PC-9 (cell line): ENCODE results near the gene EIF5B. TPM values are rescaled to one million over a fixed set of nuclear protein-coding genes. Genes with fewer than 3 reads are reported as not detected.
"Not testable (repeated sequence)": the region's sequence is repeated elsewhere in the genome, so short reads cannot be mapped to it uniquely, and the experiment has no call there.

Source experiments
- BruUV-seq: library from RNA; stranded (reverse); fragments of 400-500 nt; replicated peaks from 2 replicates; lab custom pipeline; 2021; lab: Mats Ljungman, UMichigan
- CTCF ChIA-PET: fragments of 300-600 bp; sonication (Branson Sonifier 250); formaldehyde crosslinking; loops from one replicate; lab custom pipeline; 2022; ENCODE audit warnings: antibody characterized with exemption; lab: Charles Lee
- POLR2A ChIA-PET: fragments of 300-600 bp; sonication (Branson Sonifier 250); formaldehyde crosslinking; loops from one replicate; lab custom pipeline; 2022; ENCODE audit warnings: antibody characterized with exemption; ENCODE audit not compliant: unreplicated experiment; lab: Charles Lee
- DNase-seq, 2 experiments: peaks; one replicate each; pipeline versions ENCODE4 v3.0.0 to v3.0.0-alpha.2; 2015 to 2022; ENCODE audit warnings: mixed read lengths in 1 of 2
- H2AFZ ChIP-seq: fragments of 200-600 bp; sonication (generic); 2 replicates; pipeline ENCODE4 v1.8.1; 2017; ENCODE audit warnings: antibody characterized with exemption
- H3F3A ChIP-seq: fragments of 200-600 bp; sonication (generic); 2 replicates; pipeline ENCODE4 v1.8.1; 2017; ENCODE audit warnings: antibody characterized with exemption, mild to moderate bottlenecking, low read depth; ENCODE audit not compliant: insufficient read depth
- H3K27ac ChIP-seq: fragments of 200-600 bp; sonication (generic); 2 replicates; pipeline ENCODE4 v1.6.1; 2016; ENCODE audit warnings: mixed run types
- H3K27me3 ChIP-seq: fragments of 200-600 bp; sonication (generic); 2 replicates; pipeline ENCODE4 v1.6.1; 2016; ENCODE audit warnings: low read depth, mixed run types; ENCODE audit not compliant: insufficient read depth
- H3K36me3 ChIP-seq: fragments of 200-600 bp; sonication (generic); 2 replicates; pipeline ENCODE4 v1.6.1; 2016; ENCODE audit warnings: low read depth, mixed run types
- H3K4me1 ChIP-seq: fragments of 200-600 bp; sonication (generic); replicated peaks from 2 replicates; pipeline ENCODE4 v1.6.1; 2016; ENCODE audit warnings: mixed run types; ENCODE audit not compliant: insufficient read depth
- H3K4me2 ChIP-seq: fragments of 200-600 bp; sonication (generic); 2 replicates; pipeline ENCODE4 v1.6.1; 2017; ENCODE audit warnings: mixed run types
- H3K4me3 ChIP-seq: fragments of 200-600 bp; sonication (generic); 2 replicates; pipeline ENCODE4 v1.6.1; 2016; ENCODE audit warnings: mixed run types
- H3K79me2 ChIP-seq: fragments of 200-600 bp; sonication (generic); 2 replicates; pipeline ENCODE4 v1.6.1; 2017; ENCODE audit warnings: low read depth, mixed run types
- H3K9me2 ChIP-seq: fragments of 200-600 bp; sonication (generic); 2 replicates; pipeline ENCODE4 v1.8.1; 2017; ENCODE audit warnings: mild to moderate bottlenecking; ENCODE audit not compliant: insufficient read depth
- H3K9me3 ChIP-seq: fragments of 200-600 bp; sonication (generic); 2 replicates; pipeline ENCODE4 v1.8.1; 2016; ENCODE audit warnings: low read depth; ENCODE audit not compliant: insufficient read depth
- H4K20me1 ChIP-seq: fragments of 200-600 bp; sonication (generic); 2 replicates; pipeline ENCODE4 v1.8.1; 2017; ENCODE audit not compliant: insufficient read depth
- CTCF ChIP-seq: fragments of 200-600 bp; sonication (generic); conservative IDR thresholded peaks from 2 replicates; pipeline ENCODE4 v1.6.1; 2017; ENCODE audit warnings: mixed run types, antibody characterized with exemption, mild to moderate bottlenecking, moderate library complexity
- EZH2 ChIP-seq: fragments of 200-600 bp; sonication (generic); IDR thresholded peaks from 2 replicates; pipeline ENCODE4 v1.8.0; 2017; ENCODE audit warnings: antibody characterized with exemption, low read depth
- intact Hi-C: fragments of 100-400 bp; cut with micrococcal nuclease; formaldehyde crosslinking; loops from one replicate; pipeline ENCODE4 v1.10.0; 2022; ENCODE audit not compliant: unreplicated experiment
- total RNA-seq: library from RNA; stranded (reverse); gene quantifications from 2 replicates; pipeline ENCODE4 v1.2.3, GENCODE V29; 2021

The EIF5B gene
- total RNA-seq, 1 experiment from 2014 or later = 56.7 TPM

GRCh38 chr2:99299580-99299979, 37.6 kb upstream of the EIF5B start:
- H3K27me3 ChIP-seq = no peaks in the 10 kb centered on the region
- H3K9me2 ChIP-seq = no peaks in the 10 kb centered on the region
- ChIA-PET CTCF (no interaction called here), POLR2A (no interaction called here)
- H3K9me3 ChIP-seq = no peaks in the 10 kb centered on the region
- no peak overlapping the region for H3K4me3 ChIP-seq
- no peaks in the 10 kb centered on the region for H3F3A ChIP-seq
- no TSS peak for BruUV-seq
- intact Hi-C loops = no loop called here
- H3K4me2 ChIP-seq = no peak overlapping the region
- H3K27ac ChIP-seq = no peak overlapping the region
- no peak overlapping the region for H2AFZ ChIP-seq
- no peaks in the 10 kb centered on the region for H3K36me3 ChIP-seq
- H3K4me1 ChIP-seq = no peaks in the 10 kb centered on the region
- H3K79me2 ChIP-seq = no peaks in the 10 kb centered on the region
- TF ChIP-seq EZH2 (no peak), CTCF (no peak)
- DNase-seq = no peak
- no peaks in the 10 kb centered on the region; the same call in 1 of the 2 replicates for H4K20me1 ChIP-seq

- H3K79me2 ChIP-seq, BruUV-seq, H3K27me3 ChIP-seq, CTCF ChIA-PET, DNase-seq, H3K4me1 ChIP-seq, H3K27ac ChIP-seq, H4K20me1 ChIP-seq, H3K4me3 ChIP-seq, H3K36me3 ChIP-seq, H3F3A ChIP-seq, H3K9me3 ChIP-seq, H3K9me2 ChIP-seq, H2AFZ ChIP-seq, intact Hi-C loops, POLR2A ChIA-PET, H3K4me2 ChIP-seq: not testable (repeated sequence)
Measured at GRCh38 chr2:99301097-99301496, 36.1 kb upstream of the EIF5B start, which contains the start of gene LYG1. LYG1 (minus strand) TSS chr2:99301197; CDS start chr2:99295670, 5,527 bp downstream.

- BruUV-seq = no TSS peak
- Histone ChIP-seq H3K4me3 (no peak overlapping the region), H3K9me2 (no peaks in the 10 kb centered on the region), H4K20me1 (peaks cover 8% of the 10 kb centered on the region), H3F3A (no peaks in the 10 kb centered on the region; the same call in 1 of the 2 replicates), H3K27me3 (no peaks in the 10 kb centered on the region), H3K4me1 (no peaks in the 10 kb centered on the region), H3K27ac (no peak overlapping the region), H3K79me2 (no peaks in the 10 kb centered on the region), H2AFZ (no peak overlapping the region), H3K4me2 (no peak overlapping the region), H3K36me3 (peaks cover 41% of the 10 kb centered on the region), H3K9me3 (no peaks in the 10 kb centered on the region)
- no peak for TF ChIP-seq EZH2
- TF ChIP-seq CTCF = no peak
- CTCF ChIA-PET = no interaction called here
- POLR2A ChIA-PET = no interaction called here
- no peak for DNase-seq
- intact Hi-C loops = no loop called here
Measured at GRCh38 chr2:99317161-99317872, 19.9 kb upstream of the EIF5B start.

GRCh38 chr2:99317873-99318200, 19.4 kb upstream of the EIF5B start:
- H3K79me2 ChIP-seq, H3F3A ChIP-seq, H3K4me3 ChIP-seq, H3K27me3 ChIP-seq, intact Hi-C loops, H4K20me1 ChIP-seq, H3K9me3 ChIP-seq, CTCF ChIA-PET, H3K9me2 ChIP-seq, H3K4me2 ChIP-seq, DNase-seq, H3K4me1 ChIP-seq, H3K27ac ChIP-seq, BruUV-seq, POLR2A ChIA-PET, H2AFZ ChIP-seq: not testable (repeated sequence)
- H3K36me3 ChIP-seq = peaks cover 42% of the 10 kb centered on the region
